GM23338 (cell line): Measurements from ENCODE around the gene MEGF6. TPM values are rescaled to one million over a fixed set of nuclear protein-coding genes. Genes with fewer than 3 reads are reported as not detected.

Experiments
- ATAC-seq: fragments of 200-7000 bp; cut with Tn5 transposase; 3 replicates; pipeline ENCODE4 v1.9.1; 2020
- DNase-seq: peaks from one replicate; pipeline ENCODE4 v3.0.0-alpha.2; 2015; ENCODE audit warnings: low spot score
- H2AFZ ChIP-seq: fragments of 200-600 bp; sonication (generic); 2 replicates; pipeline ENCODE4 v1.8.0; 2016; ENCODE audit warnings: antibody characterized with exemption, mild to moderate bottlenecking, moderate library complexity
- H3F3A ChIP-seq: fragments of 200-600 bp; sonication (generic); replicated peaks from 2 replicates; pipeline ENCODE4 v1.8.0; 2017; ENCODE audit warnings: antibody characterized with exemption, mixed run types, low read depth
- H3K27ac ChIP-seq: fragments of 200-600 bp; sonication (generic); 2 replicates; pipeline ENCODE4 v1.6.1; 2016; ENCODE audit warnings: low read depth
- H3K27me3 ChIP-seq: fragments of 200-600 bp; sonication (generic); 2 replicates; pipeline ENCODE4 v1.8.0; 2016; ENCODE audit warnings: mild to moderate bottlenecking, mixed run types, moderate library complexity; ENCODE audit not compliant: insufficient read depth
- H3K36me3 ChIP-seq: fragments of 200-600 bp; sonication (generic); 2 replicates; pipeline ENCODE4 v1.8.0; 2016; ENCODE audit warnings: mild to moderate bottlenecking; ENCODE audit not compliant: insufficient read depth
- H3K4me1 ChIP-seq: fragments of 200-600 bp; sonication (generic); 2 replicates; pipeline ENCODE4 v1.8.0; 2016; ENCODE audit warnings: mild to moderate bottlenecking, moderate library complexity; ENCODE audit not compliant: insufficient read depth
- H3K4me2 ChIP-seq: fragments of 200-600 bp; sonication (generic); 2 replicates; pipeline ENCODE4 v1.7.1; 2017; ENCODE audit warnings: mixed run types
- H3K4me3 ChIP-seq: fragments of 200-600 bp; sonication (generic); 2 replicates; pipeline ENCODE4 v1.6.1; 2016; ENCODE audit warnings: mixed run types
- H3K79me2 ChIP-seq: fragments of 200-600 bp; sonication (generic); replicated peaks from 2 replicates; pipeline ENCODE4 v1.8.0; 2017; ENCODE audit warnings: mild to moderate bottlenecking; ENCODE audit not compliant: insufficient read depth
- H3K9me2 ChIP-seq: fragments of 200-600 bp; sonication (generic); 2 replicates; pipeline ENCODE4 v1.8.0; 2017; ENCODE audit not compliant: insufficient read depth
- H4K20me1 ChIP-seq: fragments of 200-600 bp; sonication (generic); replicated peaks from 2 replicates; pipeline ENCODE4 v1.8.0; 2017; ENCODE audit warnings: mild to moderate bottlenecking; ENCODE audit not compliant: insufficient read depth
- H3K27ac Mint-ChIP-seq: 2 replicates; pipeline ENCODE4 v1.8.0; 2020; ENCODE audit warnings: inconsistent platforms, mild to moderate bottlenecking, moderate library complexity, mixed read lengths
- H3K27me3 Mint-ChIP-seq: 3 replicates; pipeline ENCODE4 v1.8.0; 2022; ENCODE audit warnings: low read depth, mild to moderate bottlenecking, moderate library complexity, mixed read lengths, inconsistent platforms; ENCODE audit not compliant: insufficient read depth, poor library complexity
- H3K36me3 Mint-ChIP-seq: 3 replicates; pipeline ENCODE4 v1.8.0; 2021; ENCODE audit warnings: low read depth, mild to moderate bottlenecking, inconsistent platforms, moderate library complexity, mixed read lengths
- H3K4me1 Mint-ChIP-seq: 3 replicates; pipeline ENCODE4 v1.8.0; 2020; ENCODE audit warnings: mild to moderate bottlenecking, inconsistent platforms, mixed read lengths
- H3K4me3 Mint-ChIP-seq: 3 replicates; pipeline ENCODE4 v1.8.0; 2021; ENCODE audit warnings: moderate library complexity, mild to moderate bottlenecking, inconsistent platforms, mixed read lengths
- H3K9me3 Mint-ChIP-seq: 3 replicates; pipeline ENCODE4 v1.8.0; 2020; ENCODE audit warnings: moderate library complexity, mild to moderate bottlenecking, inconsistent platforms, mixed read lengths
- CTCF ChIP-seq, 2 experiments: fragments of 200-600 bp in 1 of 2; sonication (generic) in 1 of 2; conservative IDR thresholded peaks; 2 replicates each; pipeline versions ENCODE4 v1.5.1 to v1.6.1; 2016 to 2017; ENCODE audit warnings: antibody characterized with exemption in 2 of 2, low read depth in 2 of 2, mild to moderate bottlenecking in 2 of 2, moderate library complexity in 1 of 2
- EZH2 ChIP-seq: fragments of 200-600 bp; sonication (generic); IDR thresholded peaks from one replicate; pipeline ENCODE4 v1.8.0; 2017; ENCODE audit warnings: antibody characterized with exemption, mild to moderate bottlenecking, low read depth; ENCODE audit not compliant: unreplicated experiment
- polyA plus RNA-seq: library from polyadenylated mRNA; unstranded; fragments of >200 nt; fragmentation: Nextera tagmentation; extraction: Ambion mirVana; gene quantifications from 2 replicates; pipeline ENCODE4 v1.2.1, GENCODE V29; 2016
- total RNA-seq: library from RNA; depleted of rRNA; stranded (reverse); fragments of >200 nt; shearing (Covaris generic); gene quantifications from 2 replicates; pipeline ENCODE4 v1.2.3, GENCODE V29; 2014
- TF ChIP-seq, protein P1 (sequence below): fragments of 250-450 bp; sonication (Bioruptor Pico); IDR thresholded peaks from 2 replicates; pipeline ENCODE4 v1.5.0; 2020; ENCODE audit warnings: mild to moderate bottlenecking, moderate library complexity

The MEGF6 gene
- total and polyA plus RNA-seq, 2 experiments from 2014 or later, result 4.0 to 21.4 TPM

DNA sequence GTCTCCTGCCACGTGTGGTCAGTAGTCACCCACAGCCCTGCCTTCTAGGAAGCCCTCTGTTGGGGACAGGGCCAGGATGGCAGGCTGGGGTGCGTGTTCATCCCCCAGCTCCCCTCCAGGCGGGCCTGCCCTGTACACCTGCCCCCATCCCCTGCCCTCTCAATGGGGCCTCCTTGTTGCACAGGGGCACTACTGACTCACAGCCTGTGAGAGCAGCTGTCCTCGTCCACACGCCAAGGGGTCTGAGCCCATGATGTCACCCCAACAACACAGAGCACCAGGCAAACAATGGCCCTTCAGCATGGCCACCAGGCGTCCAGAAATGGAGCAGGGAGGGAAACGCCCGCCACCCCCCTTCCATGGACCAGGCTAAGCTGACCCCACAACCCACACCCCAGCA, 92.6 kb downstream of the MEGF6 start (continued):
- TF ChIP-seq, protein P1, sequence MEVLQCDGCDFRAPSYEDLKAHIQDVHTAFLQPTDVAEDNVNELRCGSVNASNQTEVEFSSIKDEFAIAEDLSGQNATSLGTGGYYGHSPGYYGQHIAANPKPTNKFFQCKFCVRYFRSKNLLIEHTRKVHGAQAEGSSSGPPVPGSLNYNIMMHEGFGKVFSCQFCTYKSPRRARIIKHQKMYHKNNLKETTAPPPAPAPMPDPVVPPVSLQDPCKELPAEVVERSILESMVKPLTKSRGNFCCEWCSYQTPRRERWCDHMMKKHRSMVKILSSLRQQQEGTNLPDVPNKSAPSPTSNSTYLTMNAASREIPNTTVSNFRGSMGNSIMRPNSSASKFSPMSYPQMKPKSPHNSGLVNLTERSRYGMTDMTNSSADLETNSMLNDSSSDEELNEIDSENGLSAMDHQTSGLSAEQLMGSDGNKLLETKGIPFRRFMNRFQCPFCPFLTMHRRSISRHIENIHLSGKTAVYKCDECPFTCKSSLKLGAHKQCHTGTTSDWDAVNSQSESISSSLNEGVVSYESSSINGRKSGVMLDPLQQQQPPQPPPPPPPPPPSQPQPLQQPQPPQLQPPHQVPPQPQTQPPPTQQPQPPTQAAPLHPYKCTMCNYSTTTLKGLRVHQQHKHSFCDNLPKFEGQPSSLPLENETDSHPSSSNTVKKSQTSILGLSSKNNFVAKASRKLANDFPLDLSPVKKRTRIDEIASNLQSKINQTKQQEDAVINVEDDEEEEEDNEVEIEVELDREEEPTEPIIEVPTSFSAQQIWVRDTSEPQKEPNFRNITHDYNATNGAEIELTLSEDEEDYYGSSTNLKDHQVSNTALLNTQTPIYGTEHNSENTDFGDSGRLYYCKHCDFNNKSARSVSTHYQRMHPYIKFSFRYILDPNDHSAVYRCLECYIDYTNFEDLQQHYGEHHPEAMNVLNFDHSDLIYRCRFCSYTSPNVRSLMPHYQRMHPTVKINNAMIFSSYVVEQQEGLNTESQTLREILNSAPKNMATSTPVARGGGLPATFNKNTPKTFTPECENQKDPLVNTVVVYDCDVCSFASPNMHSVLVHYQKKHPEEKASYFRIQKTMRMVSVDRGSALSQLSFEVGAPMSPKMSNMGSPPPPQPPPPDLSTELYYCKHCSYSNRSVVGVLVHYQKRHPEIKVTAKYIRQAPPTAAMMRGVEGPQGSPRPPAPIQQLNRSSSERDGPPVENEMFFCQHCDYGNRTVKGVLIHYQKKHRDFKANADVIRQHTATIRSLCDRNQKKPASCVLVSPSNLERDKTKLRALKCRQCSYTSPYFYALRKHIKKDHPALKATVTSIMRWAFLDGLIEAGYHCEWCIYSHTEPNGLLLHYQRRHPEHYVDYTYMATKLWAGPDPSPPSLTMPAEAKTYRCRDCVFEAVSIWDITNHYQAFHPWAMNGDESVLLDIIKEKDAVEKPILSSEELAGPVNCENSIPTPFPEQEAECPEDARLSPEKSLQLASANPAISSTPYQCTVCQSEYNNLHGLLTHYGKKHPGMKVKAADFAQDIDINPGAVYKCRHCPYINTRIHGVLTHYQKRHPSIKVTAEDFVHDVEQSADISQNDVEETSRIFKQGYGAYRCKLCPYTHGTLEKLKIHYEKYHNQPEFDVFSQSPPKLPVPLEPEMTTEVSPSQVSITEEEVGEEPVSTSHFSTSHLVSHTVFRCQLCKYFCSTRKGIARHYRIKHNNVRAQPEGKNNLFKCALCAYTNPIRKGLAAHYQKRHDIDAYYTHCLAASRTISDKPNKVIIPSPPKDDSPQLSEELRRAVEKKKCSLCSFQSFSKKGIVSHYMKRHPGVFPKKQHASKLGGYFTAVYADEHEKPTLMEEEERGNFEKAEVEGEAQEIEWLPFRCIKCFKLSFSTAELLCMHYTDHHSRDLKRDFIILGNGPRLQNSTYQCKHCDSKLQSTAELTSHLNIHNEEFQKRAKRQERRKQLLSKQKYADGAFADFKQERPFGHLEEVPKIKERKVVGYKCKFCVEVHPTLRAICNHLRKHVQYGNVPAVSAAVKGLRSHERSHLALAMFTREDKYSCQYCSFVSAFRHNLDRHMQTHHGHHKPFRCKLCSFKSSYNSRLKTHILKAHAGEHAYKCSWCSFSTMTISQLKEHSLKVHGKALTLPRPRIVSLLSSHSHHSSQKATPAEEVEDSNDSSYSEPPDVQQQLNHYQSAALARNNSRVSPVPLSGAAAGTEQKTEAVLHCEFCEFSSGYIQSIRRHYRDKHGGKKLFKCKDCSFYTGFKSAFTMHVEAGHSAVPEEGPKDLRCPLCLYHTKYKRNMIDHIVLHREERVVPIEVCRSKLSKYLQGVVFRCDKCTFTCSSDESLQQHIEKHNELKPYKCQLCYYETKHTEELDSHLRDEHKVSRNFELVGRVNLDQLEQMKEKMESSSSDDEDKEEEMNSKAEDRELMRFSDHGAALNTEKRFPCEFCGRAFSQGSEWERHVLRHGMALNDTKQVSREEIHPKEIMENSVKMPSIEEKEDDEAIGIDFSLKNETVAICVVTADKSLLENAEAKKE (CRISPR knock-in tag), result no peak

- Mint-ChIP-seq H3K27me3 (peaks cover 2% of the 10 kb centered on the region), H3K36me3 (no peaks in the 10 kb centered on the region), H3K4me3 (no peak overlapping the region), H3K27ac (no peak overlapping the region), H3K9me3 (no peaks in the 10 kb centered on the region), H3K4me1 (no peaks in the 10 kb centered on the region)
- Histone ChIP-seq H3K9me2 (no peaks in the 10 kb centered on the region), H3K36me3 (no peaks in the 10 kb centered on the region), H3F3A (no peaks in the 10 kb centered on the region), H2AFZ (no peak overlapping the region), H4K20me1 (no peaks in the 10 kb centered on the region), H3K79me2 (no peaks in the 10 kb centered on the region), H3K4me2 (no peak overlapping the region), H3K27me3 (no peaks in the 10 kb centered on the region), H3K4me3 (no peak overlapping the region), H3K4me1 (no peaks in the 10 kb centered on the region), H3K27ac (no peak overlapping the region)
- DNase-seq (peak; percentile 32), ATAC-seq (peak; percentile 14; the same call in 2 of the 3 replicates)
- TF ChIP-seq CTCF (conservative IDR thresholded peaks at IDR 0.05; ENCODE audit: low read depth in 2 of 2) (peak; percentile 65 to 66), EZH2 (no peak)
Measured at GRCh38 chr1:3518256-3518655, 93.1 kb downstream of the MEGF6 start.
